ENCODE data around the gene PNMA6E. TPM values are rescaled to one million over a fixed set of nuclear protein-coding genes. Genes with fewer than 3 reads are reported as not detected.
"Not testable (repeated sequence)": the region's sequence is repeated elsewhere in the genome, so short reads cannot be mapped to it uniquely, and the experiment has no call there.

Gene PNMA6E
- total RNA-seq, 1 experiment from 2014 or later = not detected

DNA sequence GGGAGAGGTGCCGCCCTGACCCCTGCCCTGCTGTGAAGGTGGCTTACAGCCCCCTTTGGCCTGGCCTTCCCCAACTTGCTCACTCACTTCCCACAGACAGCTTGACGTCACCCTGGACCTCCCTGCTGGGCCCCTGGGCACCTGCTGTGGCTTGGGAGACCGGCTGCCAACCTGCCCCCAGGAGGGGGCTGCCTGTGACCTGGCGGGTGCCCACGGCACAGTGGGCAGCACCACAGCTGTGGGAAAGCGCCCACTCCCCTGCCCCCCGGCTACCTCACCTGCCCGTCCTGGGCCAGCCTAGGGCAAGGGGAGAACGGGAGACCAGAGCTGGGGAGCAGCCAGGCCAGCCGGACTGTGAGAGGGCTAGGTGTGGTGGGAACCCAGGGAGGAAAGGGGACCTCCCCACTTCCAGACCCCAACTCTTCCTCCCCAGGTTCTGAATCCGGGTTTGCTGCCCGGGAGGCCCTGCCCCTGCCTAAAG lies 7.8 kb upstream of the PNMA6E start:
- no peak for DNase-seq (ENCODE audit: low read depth)

DNA sequence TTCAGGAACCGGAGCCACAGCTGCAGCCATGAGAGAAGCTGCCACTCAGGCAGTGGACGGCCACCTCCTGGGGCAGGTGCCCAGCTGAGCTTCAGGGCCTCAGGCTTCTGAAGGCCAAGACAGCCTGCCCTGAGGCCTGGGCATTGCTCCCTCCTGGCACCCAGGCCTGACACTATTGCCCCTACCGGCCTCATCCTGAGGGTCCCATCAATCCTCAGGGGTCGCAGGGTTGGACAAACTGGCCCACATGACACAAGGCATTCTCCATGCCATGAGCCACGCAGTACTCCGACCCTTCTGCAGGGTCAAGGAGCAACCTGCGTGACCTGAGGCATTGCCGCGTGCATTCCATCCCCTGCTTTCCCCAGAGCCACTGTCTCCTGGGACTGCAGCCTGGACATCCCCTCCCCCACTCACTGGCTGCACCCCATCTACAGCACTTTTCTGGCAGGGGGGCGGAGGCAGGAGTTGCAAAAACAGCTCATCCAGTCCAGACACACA lies 7.1 kb upstream of the PNMA6E start:
- DNase-seq (ENCODE audit: low read depth) = no peak

DNA sequence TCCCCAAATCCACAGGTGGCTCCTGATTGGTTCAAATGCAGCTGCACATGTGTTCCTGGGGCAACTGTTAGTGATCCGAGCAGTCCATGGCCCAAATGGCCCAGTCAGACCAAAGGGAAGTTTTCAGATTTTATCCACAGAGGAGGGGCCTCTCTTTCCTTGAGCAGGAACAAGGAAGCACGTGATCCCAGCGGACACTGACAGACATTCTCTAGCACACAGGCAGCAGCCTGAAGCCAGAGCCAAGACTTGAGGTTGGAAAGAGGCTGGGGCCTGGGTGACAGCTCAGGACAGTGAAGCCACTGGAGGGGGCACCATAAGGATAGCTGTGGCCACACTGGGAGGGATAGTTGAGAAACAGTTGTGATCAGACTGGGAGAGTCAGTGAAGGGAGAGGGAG lies 6.6 kb upstream of the PNMA6E start:
- DNase-seq (ENCODE audit: low read depth) = no peak

DNA sequence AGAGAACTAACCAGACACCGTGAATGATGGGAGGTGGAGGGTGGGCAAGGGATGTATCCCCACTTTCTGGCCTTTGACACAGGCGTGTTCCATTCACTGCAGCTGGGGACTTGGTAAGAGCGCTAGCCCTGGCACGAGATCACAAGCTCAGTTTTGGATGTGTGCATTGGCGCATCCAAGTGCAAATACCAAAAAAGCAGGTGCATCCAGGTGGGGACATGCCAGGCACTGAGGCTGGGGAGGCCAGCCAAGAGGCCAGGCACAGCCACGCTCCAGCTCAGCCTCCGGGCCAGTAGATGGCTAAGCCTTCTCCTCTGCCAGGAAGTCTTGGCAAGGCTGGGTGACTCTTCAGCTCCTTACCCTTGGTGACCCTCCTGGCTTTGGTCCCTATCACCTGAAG lies 5.8 kb upstream of the PNMA6E start:
- DNase-seq (ENCODE audit: low read depth) = no peak

DNA sequence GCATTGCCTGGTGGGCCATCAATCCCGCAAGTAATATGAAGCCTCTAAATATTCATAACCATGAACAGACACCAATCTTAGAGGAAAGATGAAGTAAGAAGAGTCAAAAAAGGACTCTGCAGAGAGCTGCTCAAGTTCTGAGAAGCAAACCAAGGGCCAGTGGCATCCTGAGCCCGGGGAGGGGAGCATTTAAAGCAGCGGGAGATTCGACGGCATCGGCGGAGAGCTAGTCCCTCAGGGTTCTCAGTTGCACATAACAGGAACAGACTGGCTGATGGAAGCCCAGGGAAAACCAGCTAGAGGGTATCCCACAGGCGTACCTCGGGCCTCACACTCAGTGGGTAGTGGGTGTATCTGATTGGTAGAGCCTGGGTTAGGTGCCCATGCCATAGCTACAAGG lies 4.9 kb upstream of the PNMA6E start:
- no peak for DNase-seq (ENCODE audit: low read depth)

DNA sequence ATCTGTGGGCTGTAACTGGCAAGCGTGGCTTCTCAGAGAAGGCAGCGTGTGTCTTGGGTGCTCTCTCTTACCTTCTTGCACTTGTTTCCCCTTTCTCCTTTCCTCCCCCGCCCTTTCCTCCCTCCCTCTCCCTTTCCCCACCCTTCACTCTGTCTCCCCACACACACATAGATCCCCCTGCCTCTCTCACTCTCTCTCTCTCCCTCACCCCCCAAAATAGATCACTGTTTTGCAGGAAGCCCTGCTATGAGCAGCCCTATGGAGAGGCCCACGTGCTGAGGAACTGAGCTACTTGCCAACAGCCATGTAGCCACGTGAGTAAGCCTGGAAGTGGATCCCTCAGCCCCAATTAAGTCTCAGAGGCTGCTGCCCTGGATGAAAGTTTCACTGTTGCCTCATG lies 4.3 kb upstream of the PNMA6E start:
- no peak for DNase-seq (ENCODE audit: low read depth)

DNA sequence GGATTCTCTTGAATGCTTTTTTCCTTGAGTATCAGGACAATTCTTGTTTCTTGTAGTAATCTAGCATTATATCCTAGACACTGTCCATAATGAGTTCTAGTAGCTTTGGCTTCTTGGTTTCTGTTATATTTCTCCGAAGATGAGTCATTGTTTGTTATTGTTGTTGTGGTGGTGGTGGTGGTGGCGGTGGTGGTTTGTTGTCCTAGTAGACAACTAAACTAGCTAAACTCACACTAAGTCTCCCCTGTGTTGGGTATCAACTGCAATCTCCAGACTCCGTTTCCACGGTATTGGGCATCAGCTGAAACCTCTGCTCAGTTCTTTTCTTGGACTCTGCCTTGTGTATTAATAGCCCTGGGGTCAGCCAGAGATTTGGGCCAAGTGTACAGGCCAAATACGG lies 3.2 kb upstream of the PNMA6E start:
- DNase-seq (ENCODE audit: low read depth) = not testable (repeated sequence)

DNA sequence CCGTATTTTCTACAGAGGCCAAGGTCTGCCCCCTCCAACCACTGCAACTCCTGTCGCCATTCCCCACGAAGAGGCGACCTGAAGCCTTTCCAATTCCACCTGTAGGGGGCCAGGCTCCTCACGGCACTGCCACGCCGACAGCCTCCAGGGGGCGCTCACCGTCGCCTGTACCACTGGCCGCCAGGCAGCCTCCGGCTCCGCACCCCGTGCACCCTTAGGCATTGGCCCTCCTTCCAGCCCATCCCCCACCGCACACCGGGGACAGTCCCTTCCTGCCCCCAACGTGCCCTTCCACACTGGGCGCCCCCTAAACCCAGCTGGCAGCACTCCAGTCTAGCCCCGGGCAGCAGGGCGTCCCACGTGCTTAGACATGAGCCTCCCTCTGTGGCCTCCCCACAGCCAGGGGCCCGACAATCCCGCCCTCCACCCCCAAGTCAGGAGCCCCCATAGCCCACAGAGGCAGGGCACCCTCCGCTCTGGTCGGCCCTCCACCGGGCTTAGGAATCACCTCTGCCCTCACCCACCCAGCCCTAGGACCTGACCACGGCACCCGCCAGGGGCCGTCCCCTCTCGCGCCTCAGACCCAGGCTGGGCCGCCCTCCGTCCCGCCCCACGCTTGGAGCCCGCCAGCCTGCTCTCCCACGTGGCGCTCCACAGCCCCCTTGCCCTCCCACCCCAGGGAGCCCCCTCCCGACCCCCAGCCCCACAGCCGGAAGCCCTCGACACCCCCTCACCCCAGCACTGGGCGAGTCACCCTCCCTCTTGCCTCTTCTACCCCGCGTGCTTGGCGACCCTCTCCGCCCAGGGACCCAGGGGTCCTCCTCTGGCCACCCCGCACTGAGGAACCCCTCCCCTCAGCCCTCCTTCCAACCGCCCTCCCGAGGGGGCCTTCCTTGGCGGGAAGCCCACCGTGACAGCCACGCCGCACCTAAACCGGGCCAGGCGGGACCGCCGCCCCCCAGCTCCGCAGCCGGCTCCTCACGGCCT lies 711 bp downstream of the PNMA6E start:
- peak; percentile 3 for DNase-seq (ENCODE audit: low read depth)

DNA sequence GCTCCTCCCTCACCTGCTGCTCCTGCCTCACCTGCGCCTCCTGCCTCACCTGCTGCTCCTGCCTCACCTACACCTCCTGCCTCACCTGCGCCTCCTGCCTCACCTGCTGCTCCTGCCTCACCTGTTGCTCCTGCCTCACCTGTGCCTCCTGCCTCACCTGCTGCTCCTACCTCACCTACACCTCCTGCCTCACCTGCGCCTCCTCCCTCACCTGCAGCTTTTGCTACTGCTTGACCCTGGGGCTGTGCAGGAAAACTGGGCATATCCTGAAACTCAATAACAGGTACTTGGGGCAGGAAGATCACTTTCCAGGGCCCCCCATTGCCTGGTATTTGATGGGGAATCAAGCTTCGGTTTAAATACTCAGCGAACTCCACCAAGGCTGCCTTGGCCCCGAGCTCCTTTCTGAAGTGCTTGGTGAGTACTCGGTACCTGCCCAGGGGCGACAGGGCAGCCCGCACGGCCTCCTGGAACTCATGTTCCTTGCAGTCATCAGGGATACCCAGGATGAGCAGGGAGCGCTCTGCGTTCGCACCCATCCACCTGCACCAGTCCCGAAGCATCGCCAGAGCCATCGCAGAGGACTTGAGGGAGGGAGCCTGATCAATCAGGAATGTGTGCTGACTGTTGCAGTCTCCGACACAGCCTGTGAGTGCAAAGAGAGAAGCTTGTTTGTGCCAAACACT lies 2.7 kb downstream of the PNMA6E start:
- DNase-seq (ENCODE audit: low read depth) = no peak

DNA sequence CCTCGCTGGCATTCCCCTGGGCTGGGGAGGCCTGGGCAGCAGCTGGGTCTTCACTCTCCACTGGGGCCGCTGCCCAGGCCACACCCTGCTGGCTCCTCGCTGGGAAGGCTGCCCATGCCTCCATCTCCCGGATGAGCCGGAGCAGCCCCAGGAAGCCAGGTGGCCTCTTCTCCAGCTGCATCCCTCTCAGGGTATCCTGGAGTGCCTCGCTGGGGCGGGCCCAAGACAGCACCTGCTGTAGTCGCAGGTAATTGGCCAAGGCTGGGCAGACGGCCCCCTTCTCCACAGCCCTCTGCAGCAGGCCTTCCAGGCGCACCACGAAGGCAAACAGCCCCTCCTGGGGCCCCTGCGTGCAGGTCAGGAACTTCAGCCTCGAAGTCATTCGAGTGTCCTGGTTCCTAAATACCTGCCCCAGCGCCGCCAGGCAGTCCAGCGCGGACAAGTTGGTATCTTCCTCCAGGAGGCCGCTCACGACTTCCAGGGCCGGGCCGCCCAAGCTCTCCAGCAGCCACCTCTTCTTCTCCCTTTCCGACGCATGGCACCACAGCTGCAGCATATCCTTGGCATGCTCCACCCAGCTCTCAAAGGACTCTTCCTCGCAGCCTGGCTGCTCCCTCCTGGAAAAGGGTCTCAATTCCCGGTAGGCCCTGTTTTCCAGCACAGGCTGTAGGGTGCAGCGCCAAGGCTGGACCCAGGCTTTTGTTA lies 3.7 kb downstream of the PNMA6E start:
- DNase-seq (ENCODE audit: low read depth) = no peak

DNA sequence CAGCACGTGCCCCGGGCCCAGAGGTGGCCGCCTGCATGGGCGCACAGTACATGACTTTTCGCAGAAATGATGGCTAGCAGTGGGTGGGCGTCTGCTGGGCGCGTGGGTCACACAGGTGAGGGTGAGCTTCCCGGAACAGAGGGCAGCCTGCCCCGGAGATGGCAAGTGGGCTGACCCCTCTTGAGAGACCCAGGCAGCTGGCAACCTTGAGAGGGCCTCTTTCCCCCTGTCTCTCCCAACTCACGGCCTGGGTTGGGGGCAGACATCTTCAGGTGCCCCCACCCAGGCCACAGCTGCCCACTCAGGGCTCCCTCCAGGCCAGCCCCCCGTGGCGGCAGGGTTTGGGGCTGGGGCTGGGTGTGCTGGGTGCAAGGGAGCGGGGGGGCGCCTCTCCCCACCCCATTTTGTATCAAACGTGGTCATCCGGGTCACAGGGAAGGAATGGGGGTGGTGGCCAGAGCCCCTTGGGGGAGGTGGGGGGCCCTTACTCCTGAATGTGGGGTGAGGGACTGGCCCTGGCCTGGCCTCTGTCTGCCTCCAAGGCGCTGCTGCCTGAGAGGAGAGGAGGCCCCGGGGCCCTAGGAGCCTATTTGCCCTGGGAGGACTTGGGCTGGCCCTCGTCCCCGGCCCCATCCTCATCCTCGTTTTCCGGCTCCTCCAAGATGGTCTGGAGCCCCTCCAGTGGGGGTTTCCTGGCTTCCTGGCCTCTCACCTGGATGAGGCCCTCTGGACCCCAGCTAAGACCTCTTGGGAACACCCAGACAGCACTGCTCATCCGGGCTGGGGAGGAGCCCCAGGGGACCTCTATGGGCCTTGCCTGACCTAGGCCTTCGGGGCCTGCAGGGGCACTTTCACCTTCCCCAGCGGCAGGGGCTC lies 4.6 kb downstream of the PNMA6E start:
- DNase-seq (ENCODE audit: low read depth) = no peak

DNA sequence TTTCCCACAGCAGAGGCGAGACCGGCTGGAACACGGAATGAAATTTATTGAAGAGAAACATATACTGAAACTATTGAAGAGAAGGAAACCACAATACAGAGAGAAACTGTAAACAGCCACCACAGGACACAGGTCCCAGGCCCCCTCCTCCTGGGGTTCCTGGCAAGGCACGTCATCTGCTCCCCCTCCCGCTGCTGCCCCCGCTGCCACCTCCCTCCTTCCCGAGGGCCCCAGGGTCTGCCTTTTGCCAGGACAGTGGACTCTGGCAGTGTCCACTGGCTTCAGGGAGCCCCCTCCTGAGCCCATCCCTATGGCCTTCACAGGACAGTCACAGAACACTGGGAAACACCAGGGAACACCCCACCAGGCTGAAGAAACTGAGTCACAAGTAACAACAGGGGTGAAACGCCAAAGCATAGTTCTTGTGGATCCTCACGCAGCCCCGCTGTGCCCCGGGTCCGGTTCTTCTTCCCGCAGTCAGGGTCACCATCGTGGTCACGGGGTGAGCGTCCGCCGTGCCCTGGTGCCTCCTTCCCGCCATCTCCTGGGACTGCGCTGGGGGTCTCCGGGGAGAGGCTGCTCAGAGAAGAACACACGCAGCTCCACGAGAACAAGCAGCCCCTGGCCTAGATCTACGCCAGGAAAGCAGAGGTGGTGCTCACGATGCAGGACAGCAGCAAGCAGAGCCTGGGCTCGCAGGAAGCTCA lies 5.4 kb downstream of the PNMA6E start:
- DNase-seq (ENCODE audit: low read depth) = no peak

DNA sequence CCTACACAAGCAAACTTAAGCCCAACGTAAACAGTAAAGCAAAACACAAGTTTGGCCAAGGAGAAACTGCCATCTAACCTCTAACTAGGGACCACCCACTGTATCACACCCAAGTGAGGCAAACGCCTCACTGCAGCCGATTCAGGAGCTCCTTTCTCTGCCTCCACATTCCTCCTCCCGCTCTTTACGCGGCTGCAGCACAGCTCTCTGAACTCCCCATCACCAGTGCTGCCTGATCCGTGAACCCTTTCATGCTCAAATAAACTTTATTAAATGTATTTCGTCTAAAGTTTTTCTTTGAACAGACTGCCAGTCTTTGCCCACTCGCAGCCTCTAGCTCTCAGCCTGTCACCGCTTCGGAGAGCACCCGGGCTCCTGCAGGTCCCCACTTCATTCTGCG lies 6.5 kb downstream of the PNMA6E start:
- no peak for DNase-seq (ENCODE audit: low read depth)

DNA sequence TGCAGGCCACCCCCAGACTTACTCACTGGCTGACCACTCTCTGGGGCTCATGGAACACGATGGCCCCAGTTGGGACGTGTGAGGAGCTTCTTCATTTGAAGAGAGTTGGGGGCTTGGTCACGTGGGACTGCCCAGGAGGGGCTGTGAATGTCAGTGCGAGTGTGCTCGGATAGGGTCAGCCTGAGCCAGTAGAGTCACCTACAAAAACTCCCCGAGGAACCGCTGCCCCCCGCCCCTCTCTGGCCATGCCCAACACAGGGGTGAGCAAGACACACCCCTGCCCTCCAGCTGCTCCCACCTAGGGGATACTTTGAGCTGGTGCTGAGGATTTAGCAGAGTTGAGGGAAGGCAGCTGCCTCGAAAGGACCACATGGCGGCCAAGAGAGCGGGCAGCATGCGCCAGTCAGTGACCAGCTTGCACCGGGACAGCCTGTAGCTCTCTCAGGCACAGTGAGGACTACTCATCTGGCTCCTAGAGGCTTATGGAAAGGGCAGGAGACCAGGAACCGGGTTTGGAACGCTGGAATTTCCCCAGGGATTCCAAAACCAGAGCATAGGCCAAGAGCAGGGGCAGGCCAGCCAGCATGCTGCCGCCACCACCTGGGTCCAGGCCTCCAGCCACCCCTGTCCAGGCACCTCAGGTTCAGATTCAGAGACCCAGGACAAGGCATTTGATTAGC lies 8.4 kb downstream of the PNMA6E start:
- no peak for DNase-seq (ENCODE audit: low read depth)

DNA sequence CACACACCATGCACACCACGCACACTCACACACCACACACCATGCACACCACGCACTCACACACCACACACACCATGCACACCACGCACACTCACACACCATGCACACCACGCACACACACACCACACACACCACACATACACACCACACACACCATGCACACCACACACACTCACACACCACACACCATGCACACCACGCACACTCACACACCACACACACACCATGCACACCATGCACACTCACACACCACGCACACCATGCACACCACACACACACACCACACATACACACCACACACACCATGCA lies 11.7 kb downstream of the PNMA6E start:
- DNase-seq (ENCODE audit: low read depth) = not testable (repeated sequence)

DNA sequence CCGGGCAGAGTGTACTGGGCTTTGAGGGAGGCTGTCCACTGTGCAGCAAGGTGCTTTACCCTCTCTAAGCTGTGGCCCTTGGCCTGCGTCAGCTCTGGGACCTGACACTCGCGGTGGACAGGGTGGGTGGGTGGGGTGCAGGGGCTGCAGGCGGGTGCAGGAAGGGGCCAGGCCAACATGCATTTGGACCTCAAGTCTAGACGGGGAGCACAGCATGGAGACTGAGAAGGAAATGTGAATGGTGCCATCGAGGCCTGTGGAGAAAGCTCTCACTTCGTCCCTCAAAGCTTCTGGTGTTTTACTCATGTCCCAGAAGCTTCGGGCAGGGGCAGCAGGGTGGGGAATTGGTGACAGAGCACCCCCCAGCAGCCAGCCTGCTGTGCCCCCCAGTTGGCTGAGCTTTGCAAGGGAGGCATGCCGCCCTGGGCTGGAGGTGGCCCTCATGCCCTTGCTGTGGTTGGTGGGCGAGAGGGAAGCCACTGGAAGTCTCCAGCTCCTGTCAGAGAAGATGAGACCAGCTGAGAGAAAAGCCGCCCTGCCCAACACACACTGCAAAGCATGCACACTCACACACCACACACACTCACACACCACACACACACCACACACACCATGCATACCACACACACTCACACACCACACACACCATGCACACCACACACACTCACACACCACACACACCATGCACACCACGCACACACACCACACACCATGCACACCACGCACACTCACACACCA lies 12.3 kb downstream of the PNMA6E start:
- no peak for DNase-seq (ENCODE audit: low read depth)

DNA sequence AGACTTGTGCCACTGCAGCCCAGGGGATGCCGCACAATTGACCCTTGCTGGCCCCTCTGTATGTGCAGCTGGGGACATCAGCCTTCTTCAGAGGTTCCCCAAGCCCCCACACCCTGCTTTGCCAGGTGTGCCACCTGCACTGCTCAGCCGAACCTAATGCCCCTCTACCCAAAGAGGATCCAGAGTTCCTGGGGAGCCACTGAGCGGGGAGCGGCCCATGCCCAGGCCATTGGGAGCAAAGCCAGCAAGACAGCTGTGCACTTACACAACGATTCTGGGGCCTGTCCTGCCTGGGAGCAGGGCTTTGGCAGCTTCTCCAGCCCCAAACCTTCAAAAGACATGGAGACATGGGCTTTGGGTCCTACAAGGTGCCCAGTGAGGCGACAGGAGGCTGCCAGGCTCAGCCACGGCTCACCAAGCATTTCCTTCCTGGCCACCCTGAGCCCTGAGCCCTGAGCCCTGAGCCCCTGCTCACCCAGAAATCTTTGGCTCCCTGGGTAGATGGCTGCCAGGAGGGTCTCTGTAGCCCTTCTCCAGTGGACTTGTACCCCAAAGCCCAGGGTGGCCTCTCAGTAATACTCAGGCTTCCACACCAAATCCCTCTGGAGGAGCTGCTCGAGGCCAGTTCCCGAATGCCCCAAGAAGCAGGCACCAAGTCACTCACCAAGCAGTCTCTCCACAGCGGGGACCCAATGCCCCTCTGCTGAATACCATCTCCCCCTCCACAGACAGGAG lies 13.0 kb downstream of the PNMA6E start:
- DNase-seq (ENCODE audit: low read depth) = no peak

DNA sequence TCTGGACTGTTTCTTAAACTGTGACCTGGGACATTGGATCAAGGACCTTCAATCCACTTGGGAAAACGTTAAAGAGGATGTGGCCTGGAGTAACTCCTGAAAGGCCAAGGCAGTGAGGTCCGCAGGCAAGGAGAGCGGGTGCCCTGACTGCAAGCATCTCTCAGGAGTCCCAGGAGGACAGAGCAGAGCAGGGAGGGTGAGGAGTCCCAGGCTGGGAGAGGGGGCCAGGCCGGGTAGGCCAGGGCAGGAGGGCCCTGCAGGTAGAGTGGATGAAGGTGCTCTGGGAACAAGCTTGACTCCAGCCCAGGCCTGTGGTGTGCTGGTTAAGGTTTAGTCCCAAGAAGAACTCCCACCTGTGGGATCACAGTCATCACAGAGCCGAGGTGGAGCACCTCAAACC lies 13.8 kb downstream of the PNMA6E start:
- DNase-seq (ENCODE audit: low read depth) = no peak

Data from LHCN-M2 (cell line).